HEK293 (cell line): ENCODE results near the gene TMEM187.

Experiments used
- BCL11B ChIP-seq: fragments of 450-650 bp; formaldehyde crosslinking; IDR thresholded peaks from 2 replicates; pipeline ENCODE4 v1.5.1; 2016; ENCODE audit warnings: low read depth, missing biosample characterization, missing genetic modification characterization
- FEZF1 ChIP-seq: fragments of 450-650 bp; formaldehyde crosslinking; IDR thresholded peaks from 2 replicates; pipeline ENCODE4 v1.5.1; 2016; ENCODE audit warnings: missing biosample characterization, missing genetic modification characterization
- GLI4 ChIP-seq: fragments of 450-650 bp; formaldehyde crosslinking; IDR thresholded peaks from 2 replicates; pipeline ENCODE4 v1.5.1; 2016; ENCODE audit warnings: missing biosample characterization, missing genetic modification characterization
- GLIS1 ChIP-seq: fragments of 450-650 bp; formaldehyde crosslinking; IDR thresholded peaks from 2 replicates; pipeline ENCODE4 v1.5.1; 2016; ENCODE audit warnings: missing biosample characterization, missing genetic modification characterization
- IKZF3 ChIP-seq: fragments of 450-650 bp; IDR thresholded peaks from 2 replicates; pipeline ENCODE4 v1.5.0; 2018; ENCODE audit warnings: missing biosample characterization, mild to moderate bottlenecking, missing genetic modification characterization, moderate library complexity
- PRDM4 ChIP-seq: fragments of 450-650 bp; formaldehyde crosslinking; IDR thresholded peaks from 2 replicates; pipeline ENCODE4 v1.5.1; 2017; ENCODE audit warnings: missing biosample characterization, missing genetic modification characterization
- PRDM6 ChIP-seq: fragments of 450-650 bp; formaldehyde crosslinking; IDR thresholded peaks from 2 replicates; pipeline ENCODE4 v1.5.1; 2017; ENCODE audit warnings: missing biosample characterization, missing genetic modification characterization
- REPIN1 ChIP-seq: fragments of 450-650 bp; formaldehyde crosslinking; IDR thresholded peaks from 2 replicates; pipeline ENCODE4 v1.5.1; 2017; ENCODE audit warnings: missing biosample characterization, missing genetic modification characterization, low read depth
- SCRT1 ChIP-seq: fragments of 450-650 bp; formaldehyde crosslinking; IDR thresholded peaks from 2 replicates; pipeline ENCODE4 v1.5.1; 2016; ENCODE audit warnings: missing biosample characterization, missing genetic modification characterization, borderline replicate concordance
- YY1 ChIP-seq: fragments of 450-650 bp; formaldehyde crosslinking; IDR thresholded peaks from 2 replicates; pipeline ENCODE4 v1.5.1; 2018; ENCODE audit warnings: missing biosample characterization, missing genetic modification characterization
- ZBTB21 ChIP-seq: fragments of 450-650 bp; formaldehyde crosslinking; IDR thresholded peaks from 2 replicates; pipeline ENCODE4 v1.5.1; 2017; ENCODE audit warnings: missing biosample characterization, missing genetic modification characterization
- ZBTB26 ChIP-seq: fragments of 450-650 bp; formaldehyde crosslinking; optimal IDR thresholded peaks from 2 replicates; pipeline ENCODE3; 2016; ENCODE audit warnings: missing biosample characterization, mild to moderate bottlenecking, missing genetic modification characterization
- ZFP69B ChIP-seq: fragments of 450-650 bp; formaldehyde crosslinking; IDR thresholded peaks from 2 replicates; pipeline ENCODE4 v1.5.1; 2016; ENCODE audit warnings: missing biosample characterization, missing genetic modification characterization
- ZNF112 ChIP-seq: fragments of 450-650 bp; formaldehyde crosslinking; IDR thresholded peaks from 2 replicates; pipeline ENCODE4 v1.5.0; 2017; ENCODE audit warnings: missing biosample characterization, missing genetic modification characterization
- ZNF274 ChIP-seq, 2 experiments: fragments of 200-500 bp in 1 of 2; fragments of 450-650 bp in 1 of 2; sonication (Bioruptor generic) in 1 of 2; formaldehyde crosslinking in 1 of 2; IDR thresholded peaks; 2 replicates each; pipeline versions ENCODE4 v1.5.1 to v1.6.1; 2014 to 2016; ENCODE audit warnings: borderline replicate concordance in 1 of 2, inconsistent platforms in 1 of 2, low read length in 1 of 2, missing biosample characterization in 1 of 2, missing genetic modification characterization in 1 of 2
- ZNF292 ChIP-seq: fragments of 450-650 bp; formaldehyde crosslinking; IDR thresholded peaks from 2 replicates; pipeline ENCODE4 v1.5.1; 2016; ENCODE audit warnings: low read depth, missing biosample characterization, missing genetic modification characterization, borderline replicate concordance
- ZNF341 ChIP-seq: fragments of 450-650 bp; formaldehyde crosslinking; IDR thresholded peaks from 2 replicates; pipeline ENCODE4; 2016; ENCODE audit warnings: low read depth, missing biosample characterization, missing genetic modification characterization
- ZNF350 ChIP-seq: fragments of 450-650 bp; formaldehyde crosslinking; IDR thresholded peaks from 2 replicates; pipeline ENCODE4 v1.5.0; 2017; ENCODE audit warnings: missing biosample characterization, mild to moderate bottlenecking, missing genetic modification characterization
- ZNF391 ChIP-seq: fragments of 450-650 bp; formaldehyde crosslinking; IDR thresholded peaks from 2 replicates; pipeline ENCODE4 v1.5.1; 2016; ENCODE audit warnings: low read depth, missing biosample characterization, missing genetic modification characterization, borderline replicate concordance
- ZNF449 ChIP-seq: fragments of 450-650 bp; formaldehyde crosslinking; IDR thresholded peaks from 2 replicates; pipeline ENCODE4 v1.5.1; 2017; ENCODE audit warnings: missing biosample characterization, mild to moderate bottlenecking, missing genetic modification characterization, moderate library complexity
- ZNF521 ChIP-seq: fragments of 450-650 bp; formaldehyde crosslinking; IDR thresholded peaks from 2 replicates; pipeline ENCODE4 v1.5.1; 2017; ENCODE audit warnings: missing biosample characterization, mild to moderate bottlenecking, missing genetic modification characterization
- ZNF544 ChIP-seq: fragments of 450-650 bp; formaldehyde crosslinking; IDR thresholded peaks from 2 replicates; pipeline ENCODE4 v1.5.0; 2017; ENCODE audit warnings: missing biosample characterization, missing genetic modification characterization
- ZNF558 ChIP-seq: fragments of 450-650 bp; formaldehyde crosslinking; IDR thresholded peaks from 2 replicates; pipeline ENCODE4 v1.5.1; 2016; ENCODE audit warnings: missing biosample characterization, missing genetic modification characterization
- ZNF560 ChIP-seq: fragments of 450-650 bp; formaldehyde crosslinking; IDR thresholded peaks from 2 replicates; pipeline ENCODE4 v1.5.1; 2017; ENCODE audit warnings: missing biosample characterization, missing genetic modification characterization, borderline replicate concordance
- ZNF596 ChIP-seq: fragments of 450-650 bp; IDR thresholded peaks from 2 replicates; pipeline ENCODE4 v1.5.0; 2018; ENCODE audit warnings: missing biosample characterization, mild to moderate bottlenecking, missing genetic modification characterization, moderate library complexity
- ZNF623 ChIP-seq: fragments of 450-650 bp; formaldehyde crosslinking; IDR thresholded peaks from 2 replicates; pipeline ENCODE4 v1.5.1; 2016; ENCODE audit warnings: missing biosample characterization, missing genetic modification characterization
- ZNF658 ChIP-seq: fragments of 450-650 bp; formaldehyde crosslinking; IDR thresholded peaks from 2 replicates; pipeline ENCODE4; 2016; ENCODE audit warnings: missing biosample characterization, missing genetic modification characterization
- ZNF670 ChIP-seq: fragments of 450-650 bp; formaldehyde crosslinking; IDR thresholded peaks from 2 replicates; pipeline ENCODE4 v1.5.1; 2016; ENCODE audit warnings: missing biosample characterization, missing genetic modification characterization, low read depth
- ZNF837 ChIP-seq: fragments of 450-650 bp; formaldehyde crosslinking; IDR thresholded peaks from 2 replicates; pipeline ENCODE4 v1.5.1; 2016; ENCODE audit warnings: missing biosample characterization, missing genetic modification characterization
- ZSCAN16 ChIP-seq: fragments of 450-650 bp; formaldehyde crosslinking; IDR thresholded peaks from 2 replicates; pipeline ENCODE4 v1.5.1; 2016; ENCODE audit warnings: missing biosample characterization, missing genetic modification characterization
- ZSCAN18 ChIP-seq: fragments of 450-650 bp; formaldehyde crosslinking; IDR thresholded peaks from 2 replicates; pipeline ENCODE4 v1.5.1; 2016; ENCODE audit warnings: missing biosample characterization, missing genetic modification characterization
- ZSCAN23 ChIP-seq: fragments of 450-650 bp; formaldehyde crosslinking; IDR thresholded peaks from 2 replicates; pipeline ENCODE4 v1.5.1; 2016; ENCODE audit warnings: missing biosample characterization, missing genetic modification characterization

The TMEM187 gene

GRCh38 chrX:153926858-153927671, 45.5 kb upstream of the TMEM187 start (continued):
- TF ChIP-seq ZNF391 (tag by site-specific recombination) (no peak), BCL11B (tag by site-specific recombination) (no peak), ZBTB21 (tag by site-specific recombination) (no peak), ZNF544 (tag by site-specific recombination) (no peak), ZNF558 (tag by site-specific recombination) (no peak), PRDM4 (tag by site-specific recombination) (no peak), ZNF274 (IDR thresholded peaks at IDR 0.05; ENCODE audit: low read length) (no peak), ZNF274 (tag by site-specific recombination; IDR thresholded peaks at IDR 0.05; ENCODE audit: borderline replicate concordance) (no peak), REPIN1 (tag by site-specific recombination) (no peak), IKZF3 (tag by site-specific recombination) (no peak), ZBTB26 (tag by site-specific recombination) (no peak), PRDM6 (tag by site-specific recombination) (no peak), ZNF658 (tag by site-specific recombination) (no peak), ZNF521 (no peak), ZNF623 (tag by site-specific recombination) (no peak), GLIS1 (tag by site-specific recombination) (peak; percentile 91), SCRT1 (no peak), FEZF1 (tag by site-specific recombination) (no peak), ZNF350 (tag by site-specific recombination) (no peak), ZNF112 (tag by site-specific recombination) (no peak), ZFP69B (tag by site-specific recombination) (no peak), YY1 (tag by site-specific recombination) (no peak), ZNF449 (tag by site-specific recombination) (no peak), ZNF670 (tag by site-specific recombination) (no peak), ZSCAN16 (tag by site-specific recombination) (no peak), ZNF292 (tag by site-specific recombination) (no peak), GLI4 (tag by site-specific recombination) (no peak), ZSCAN18 (tag by site-specific recombination) (no peak), ZNF596 (tag by site-specific recombination) (no peak), ZNF837 (no peak), ZSCAN23 (tag by site-specific recombination) (no peak), ZNF560 (tag by site-specific recombination) (no peak), ZNF341 (tag by site-specific recombination) (no peak; the same call in 1 of the 2 replicates)
